IMR-90 (cell line): Measurements from ENCODE around the gene RASL10B. TPM values are rescaled to one million over a fixed set of nuclear protein-coding genes. Genes with fewer than 3 reads are reported as not detected.

Source experiments
- ATAC-seq: fragments of 200-7000 bp; cut with Tn5 transposase; 2 replicates; pipeline ENCODE4 v1.9.1; 2020; ENCODE audit warnings: low read depth, mild to moderate bottlenecking, moderate library complexity
- BruUV-seq: library from RNA; stranded (reverse); fragments of 400-500 nt; replicated peaks from 2 replicates; lab custom pipeline; 2021; lab: Mats Ljungman, UMichigan
- CTCF ChIA-PET: fragments of 300-600 bp; formaldehyde crosslinking; extraction: SDS; loops from one replicate; lab custom pipeline; 2021; ENCODE audit warnings: antibody characterized with exemption; lab: Yijun Ruan, JAX
- POLR2A ChIA-PET: fragments of 300-600 bp; sonication (Branson Sonifier 250); formaldehyde crosslinking; loops from one replicate; lab custom pipeline; 2022; ENCODE audit warnings: antibody characterized with exemption; ENCODE audit not compliant: unreplicated experiment; lab: Charles Lee
- DNase-seq: peaks from one replicate; pipeline ENCODE4 v3.0.0; 2013
- H2AFZ ChIP-seq: replicated peaks from 2 replicates; pipeline ENCODE3; 2013; ENCODE audit warnings: low read length, mild to moderate bottlenecking; ENCODE audit not compliant: poor library complexity
- H2AK5ac ChIP-seq: 2 replicates; pipeline ENCODE4 v1.6.1; 2013; ENCODE audit warnings: low read depth, low read length, inconsistent platforms
- H2AK9ac ChIP-seq: replicated peaks from 2 replicates; pipeline ENCODE3; 2013; ENCODE audit warnings: mild to moderate bottlenecking, low read depth, low read length, moderate library complexity; ENCODE audit not compliant: poor library complexity
- H2BK120ac ChIP-seq: 2 replicates; pipeline ENCODE4 v1.6.1; 2013; ENCODE audit warnings: low read depth, low read length, inconsistent platforms
- H2BK15ac ChIP-seq: 3 replicates; pipeline ENCODE4 v1.6.1; 2013; ENCODE audit warnings: low read depth, low read length, inconsistent platforms
- H2BK20ac ChIP-seq: 2 replicates; pipeline ENCODE4 v1.6.1; 2013; ENCODE audit warnings: low read depth, mild to moderate bottlenecking, inconsistent platforms, low read length, moderate library complexity
- H2BK5ac ChIP-seq: 2 replicates; pipeline ENCODE4 v1.6.1; 2013; ENCODE audit warnings: mild to moderate bottlenecking, low read depth, low read length, inconsistent platforms; ENCODE audit not compliant: poor library complexity, severe bottlenecking
- H3K14ac ChIP-seq: replicated peaks from 2 replicates; pipeline ENCODE4 v1.6.1; 2013; ENCODE audit warnings: low read depth, low read length, inconsistent platforms
- H3K18ac ChIP-seq: 2 replicates; pipeline ENCODE4 v1.6.1; 2013; ENCODE audit warnings: low read depth, low read length, control low read depth
- H3K23ac ChIP-seq: 2 replicates; pipeline ENCODE4 v1.6.1; 2013; ENCODE audit warnings: low read depth, low read length, inconsistent platforms
- H3K27ac ChIP-seq: 2 replicates; pipeline ENCODE4 v1.5.1; 2013; ENCODE audit warnings: mild to moderate bottlenecking, control low read depth, low read length; ENCODE audit not compliant: insufficient read depth
- H3K27me3 ChIP-seq: 2 replicates; pipeline ENCODE4 v1.6.1; 2013; ENCODE audit warnings: low read length; ENCODE audit not compliant: control insufficient read depth, insufficient read depth
- H3K36me3 ChIP-seq: 2 replicates; pipeline ENCODE4 v1.6.1; 2013; ENCODE audit warnings: low read length, mixed read lengths; ENCODE audit not compliant: control insufficient read depth, insufficient read depth
- H3K4ac ChIP-seq: 2 replicates; pipeline ENCODE4 v1.6.1; 2013; ENCODE audit warnings: low read depth, low read length, inconsistent platforms
- H3K4me1 ChIP-seq: 2 replicates; pipeline ENCODE4 v1.6.1; 2013; ENCODE audit warnings: low read length, mixed read lengths; ENCODE audit not compliant: control insufficient read depth, insufficient read depth
- H3K4me2 ChIP-seq: 2 replicates; pipeline ENCODE4 v1.6.1; 2013; ENCODE audit warnings: low read depth, mild to moderate bottlenecking, control low read depth, low read length, moderate library complexity
- H3K4me3 ChIP-seq: 2 replicates; pipeline ENCODE4 v1.5.1; 2013; ENCODE audit warnings: low read depth, mild to moderate bottlenecking, control low read depth, low read length, moderate library complexity; ENCODE audit not compliant: insufficient read depth
- H3K56ac ChIP-seq: 2 replicates; pipeline ENCODE4 v1.6.1; 2013; ENCODE audit warnings: low read length, inconsistent platforms; ENCODE audit not compliant: insufficient read depth; ENCODE audit errors: extremely low read depth
- H3K79me1 ChIP-seq, 2 experiments: 2 replicates each; pipeline ENCODE4 v1.6.1; 2013; ENCODE audit warnings: low read length in 2 of 2, inconsistent platforms in 1 of 2, low read depth in 1 of 2
- H3K9ac ChIP-seq: 2 replicates; pipeline ENCODE4 v1.6.1; 2013; ENCODE audit warnings: low read depth, low read length, control low read depth
- H3K9me1 ChIP-seq: 2 replicates; pipeline ENCODE4 v1.6.1; 2013; ENCODE audit warnings: low read length, inconsistent platforms; ENCODE audit not compliant: insufficient read depth
- H3K9me3 ChIP-seq: 2 replicates; pipeline ENCODE4 v1.6.1; 2013; ENCODE audit warnings: low read length; ENCODE audit not compliant: control insufficient read depth, insufficient read depth
- H4K20me1 ChIP-seq: 2 replicates; pipeline ENCODE4 v1.6.1; 2013; ENCODE audit warnings: low read length, inconsistent platforms; ENCODE audit not compliant: insufficient read depth
- H4K5ac ChIP-seq: 2 replicates; pipeline ENCODE4 v1.6.1; 2013; ENCODE audit warnings: mild to moderate bottlenecking, low read depth, low read length, control low read depth
- H4K8ac ChIP-seq, 2 experiments: 2 replicates each; pipeline ENCODE4 v1.6.1; 2013; ENCODE audit warnings: low read depth in 2 of 2, low read length in 2 of 2, control low read depth in 1 of 2, inconsistent platforms in 1 of 2
- H4K91ac ChIP-seq: 2 replicates; pipeline ENCODE4 v1.6.1; 2013; ENCODE audit warnings: low read depth, low read length, inconsistent platforms; ENCODE audit not compliant: insufficient read depth
- BHLHE40 ChIP-seq: fragments of 150-350 bp; IDR thresholded peaks from 2 replicates; pipeline ENCODE4 v1.6.1; 2016; ENCODE audit warnings: mild to moderate bottlenecking, low read depth, low read length
- CEBPB ChIP-seq: IDR thresholded peaks from 2 replicates; pipeline ENCODE4 v1.6.1; 2012; ENCODE audit warnings: low read depth, low read length, improper control_type of control experiment
- CHD1 ChIP-seq: IDR thresholded peaks from 2 replicates; pipeline ENCODE4 v1.6.1; 2012; ENCODE audit warnings: low read depth, low read length, improper control_type of control experiment
- FOS ChIP-seq: fragments of 150-350 bp; IDR thresholded peaks from 2 replicates; pipeline ENCODE4 v1.6.1; 2016; ENCODE audit warnings: low read depth, low read length
- MAZ ChIP-seq: IDR thresholded peaks from 2 replicates; pipeline ENCODE4 v1.6.1; 2012; ENCODE audit warnings: low read depth, mild to moderate bottlenecking, low read length, improper control_type of control experiment, moderate library complexity, borderline replicate concordance
- NFE2L2 ChIP-seq: fragments of 150-350 bp; IDR thresholded peaks from 2 replicates; pipeline ENCODE4 v1.6.1; 2016; ENCODE audit warnings: low read depth, mild to moderate bottlenecking, low read length
- RCOR1 ChIP-seq: IDR thresholded peaks from 2 replicates; pipeline ENCODE4 v1.6.1; 2012; ENCODE audit warnings: mild to moderate bottlenecking, low read length, improper control_type of control experiment; ENCODE audit not compliant: insufficient replicate concordance
- RFX5 ChIP-seq: IDR thresholded peaks from 2 replicates; pipeline ENCODE4 v1.8.0; 2012; ENCODE audit warnings: low read depth, mild to moderate bottlenecking, low read length, moderate library complexity
- SMC3 ChIP-seq: fragments of 150-350 bp; IDR thresholded peaks from 2 replicates; pipeline ENCODE4 v1.6.1; 2016; ENCODE audit warnings: low read depth, mild to moderate bottlenecking, antibody characterized with exemption, low read length, moderate library complexity
- WGBS, 2 experiments: methylation state at CpG; one replicate each; pipeline versions ENCODE4 v1.1.5 to v1.1.7; 2013; ENCODE audit warnings: missing lambda C conversion rate in 2 of 2; ENCODE audit not compliant: insufficient read length in 1 of 2; ENCODE audit errors: extremely low coverage in 2 of 2; 5-methylcytosine and 5-hydroxymethylcytosine counted together
- dilution Hi-C: fragments of 300-500 bp; cut with HindIII; formaldehyde crosslinking; loops from one replicate; pipeline ENCODE4 v1.14.3; 2018; ENCODE audit warnings: low sequenced_read_pairs; ENCODE audit not compliant: unreplicated experiment
- in situ Hi-C: fragments of 300-500 bp; cut with MboI; formaldehyde crosslinking; loops from 3 replicates; pipeline ENCODE4 v1.14.3; 2019; ENCODE audit warnings: low sequenced_read_pairs, inconsistent platforms, mixed read lengths
- intact Hi-C: fragments of 100-400 bp; cut with micrococcal nuclease; formaldehyde crosslinking; loops from 2 replicates; pipeline ENCODE4 v1.10.0; 2022
- polyA plus RNA-seq, 3 experiments: library from polyadenylated mRNA; depleted of rRNA; stranded (reverse); fragments of >200 nt; gene quantifications; 2 replicates each; pipeline ENCODE4 v1.2.3, GENCODE V29; 2012; ENCODE audit warnings: low replicate concordance in 1 of 3
- total RNA-seq: library from RNA; depleted of rRNA; stranded (reverse); fragments of >200 nt; gene quantifications from 2 replicates; pipeline ENCODE4 v1.2.3, GENCODE V29; 2012
- TF ChIP-seq, protein P1 (sequence below): conservative IDR thresholded peaks from 2 replicates; pipeline ENCODE4 v1.5.1; 2012; ENCODE audit warnings: mild to moderate bottlenecking, low read depth, low read length, improper control_type of control experiment
- TF ChIP-seq, protein P2 (sequence below): fragments of 150-350 bp; IDR thresholded peaks from 2 replicates; pipeline ENCODE4 v1.6.1; 2017; ENCODE audit warnings: mild to moderate bottlenecking, antibody characterized with exemption, low read length, low read depth
- TF ChIP-seq, protein P3 (sequence below): fragments of 150-350 bp; IDR thresholded peaks from 2 replicates; pipeline ENCODE4 v1.6.1; 2016; ENCODE audit warnings: low read depth, mild to moderate bottlenecking, low read length, moderate library complexity, borderline replicate concordance

Gene RASL10B
- total and polyA plus RNA-seq, 2 of the 4 experiments (the other 2 are of a cell fraction) = 4.1 to 4.7 TPM

DNA sequence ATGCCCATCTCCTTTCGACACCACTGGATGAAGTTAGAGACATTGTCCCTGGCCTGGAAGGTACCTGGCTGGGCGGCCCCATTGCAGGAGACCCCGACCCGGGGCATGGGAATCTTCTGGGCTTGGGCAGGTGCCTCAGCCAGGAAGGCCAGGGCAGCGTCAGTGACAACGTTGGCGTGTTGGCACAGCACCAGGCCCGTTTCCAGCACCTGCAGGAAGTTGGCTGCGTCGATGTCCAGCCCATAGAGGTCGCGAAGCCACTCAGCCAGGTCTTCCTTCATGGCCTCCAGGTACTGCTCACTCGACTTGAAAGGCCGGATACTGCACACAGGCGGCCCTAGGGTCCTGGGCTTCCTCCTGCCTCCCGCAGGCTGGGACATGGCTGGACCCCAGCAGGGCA is 21.0 kb downstream of the RASL10B start:
- H4K5ac ChIP-seq = no peak overlapping the region
- no peak overlapping the region for H2AK5ac ChIP-seq
- ATAC-seq (no peak), DNase-seq (no peak)
- H2AK9ac ChIP-seq = no peak overlapping the region
- no peaks in the 10 kb centered on the region for H4K20me1 ChIP-seq
- ChIA-PET CTCF (no interaction called here), POLR2A (no interaction called here)
- intact Hi-C loops (no loop called here), dilution Hi-C loops (no loop called here), in situ Hi-C loops (no loop called here)
- H2BK20ac ChIP-seq = no peak overlapping the region
- no peak overlapping the region for H3K4me3 ChIP-seq
- H3K9ac ChIP-seq = no peak overlapping the region
- H3K36me3 ChIP-seq = no peaks in the 10 kb centered on the region
- H3K9me3 ChIP-seq = peaks cover 2% of the 10 kb centered on the region; the same call in 1 of the 2 replicates
- H3K14ac ChIP-seq = no peak overlapping the region
- no peak overlapping the region for H3K4me2 ChIP-seq
- no peak overlapping the region for H3K4ac ChIP-seq
- no peak overlapping the region for H2BK15ac ChIP-seq
- H4K8ac ChIP-seq = no peak overlapping the region
- no peaks in the 10 kb centered on the region for H3K9me1 ChIP-seq
- no peak overlapping the region for H2BK120ac ChIP-seq
- no peak overlapping the region for H3K18ac ChIP-seq
- no peak overlapping the region for H2BK5ac ChIP-seq
- H3K27me3 ChIP-seq = peaks cover 46% of the 10 kb centered on the region
- no TSS peak for BruUV-seq
- peak overlapping the region; percentile 37 for H2AFZ ChIP-seq
- WGBS, 2 experiments = 72% methylated on average over 16 of the region's 16 CpGs; no CpG with 5 or more reads in 1 of the 2 experiments
- H3K79me1 ChIP-seq = no peaks in the 10 kb centered on the region
- H3K4me1 ChIP-seq = peaks cover 8% of the 10 kb centered on the region; the same call in 1 of the 2 replicates
- no peak overlapping the region for H3K23ac ChIP-seq
- H4K91ac ChIP-seq = no peak overlapping the region
- no peak for TF ChIP-seq FOS
- no peak for TF ChIP-seq BHLHE40
- TF ChIP-seq, protein P1, sequence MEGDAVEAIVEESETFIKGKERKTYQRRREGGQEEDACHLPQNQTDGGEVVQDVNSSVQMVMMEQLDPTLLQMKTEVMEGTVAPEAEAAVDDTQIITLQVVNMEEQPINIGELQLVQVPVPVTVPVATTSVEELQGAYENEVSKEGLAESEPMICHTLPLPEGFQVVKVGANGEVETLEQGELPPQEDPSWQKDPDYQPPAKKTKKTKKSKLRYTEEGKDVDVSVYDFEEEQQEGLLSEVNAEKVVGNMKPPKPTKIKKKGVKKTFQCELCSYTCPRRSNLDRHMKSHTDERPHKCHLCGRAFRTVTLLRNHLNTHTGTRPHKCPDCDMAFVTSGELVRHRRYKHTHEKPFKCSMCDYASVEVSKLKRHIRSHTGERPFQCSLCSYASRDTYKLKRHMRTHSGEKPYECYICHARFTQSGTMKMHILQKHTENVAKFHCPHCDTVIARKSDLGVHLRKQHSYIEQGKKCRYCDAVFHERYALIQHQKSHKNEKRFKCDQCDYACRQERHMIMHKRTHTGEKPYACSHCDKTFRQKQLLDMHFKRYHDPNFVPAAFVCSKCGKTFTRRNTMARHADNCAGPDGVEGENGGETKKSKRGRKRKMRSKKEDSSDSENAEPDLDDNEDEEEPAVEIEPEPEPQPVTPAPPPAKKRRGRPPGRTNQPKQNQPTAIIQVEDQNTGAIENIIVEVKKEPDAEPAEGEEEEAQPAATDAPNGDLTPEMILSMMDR = no peak
- TF ChIP-seq, protein P2, sequence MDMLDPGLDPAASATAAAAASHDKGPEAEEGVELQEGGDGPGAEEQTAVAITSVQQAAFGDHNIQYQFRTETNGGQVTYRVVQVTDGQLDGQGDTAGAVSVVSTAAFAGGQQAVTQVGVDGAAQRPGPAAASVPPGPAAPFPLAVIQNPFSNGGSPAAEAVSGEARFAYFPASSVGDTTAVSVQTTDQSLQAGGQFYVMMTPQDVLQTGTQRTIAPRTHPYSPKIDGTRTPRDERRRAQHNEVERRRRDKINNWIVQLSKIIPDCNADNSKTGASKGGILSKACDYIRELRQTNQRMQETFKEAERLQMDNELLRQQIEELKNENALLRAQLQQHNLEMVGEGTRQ = no peak
- no peak for TF ChIP-seq RCOR1
- TF ChIP-seq MAZ = no peak
- TF ChIP-seq, protein P3, sequence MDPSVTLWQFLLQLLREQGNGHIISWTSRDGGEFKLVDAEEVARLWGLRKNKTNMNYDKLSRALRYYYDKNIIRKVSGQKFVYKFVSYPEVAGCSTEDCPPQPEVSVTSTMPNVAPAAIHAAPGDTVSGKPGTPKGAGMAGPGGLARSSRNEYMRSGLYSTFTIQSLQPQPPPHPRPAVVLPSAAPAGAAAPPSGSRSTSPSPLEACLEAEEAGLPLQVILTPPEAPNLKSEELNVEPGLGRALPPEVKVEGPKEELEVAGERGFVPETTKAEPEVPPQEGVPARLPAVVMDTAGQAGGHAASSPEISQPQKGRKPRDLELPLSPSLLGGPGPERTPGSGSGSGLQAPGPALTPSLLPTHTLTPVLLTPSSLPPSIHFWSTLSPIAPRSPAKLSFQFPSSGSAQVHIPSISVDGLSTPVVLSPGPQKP = no peak
- no peak for TF ChIP-seq CEBPB
- TF ChIP-seq NFE2L2 = no peak
- no peak for TF ChIP-seq RFX5
- TF ChIP-seq CHD1 = no peak
- TF ChIP-seq SMC3 = no peak
- H3K56ac ChIP-seq = no peak overlapping the region
- H3K27ac ChIP-seq = no peak overlapping the region
